Stimulated activated CD8-positive, alpha-beta memory T cell treated with anti-CD3 and anti-CD28 coated beads, Interleukin-12 subunit alpha, Interleukin-12 subunit beta, amount 100 ng/mL, for 24 hours (primary cell): Measurements from ENCODE around the gene ANKRD23.

Experiments used
- DNase-seq: peaks from one replicate; pipeline ENCODE4 v3.0.0-alpha.2; 2020; ENCODE audit errors: extremely low read depth

The ANKRD23 gene

DNA sequence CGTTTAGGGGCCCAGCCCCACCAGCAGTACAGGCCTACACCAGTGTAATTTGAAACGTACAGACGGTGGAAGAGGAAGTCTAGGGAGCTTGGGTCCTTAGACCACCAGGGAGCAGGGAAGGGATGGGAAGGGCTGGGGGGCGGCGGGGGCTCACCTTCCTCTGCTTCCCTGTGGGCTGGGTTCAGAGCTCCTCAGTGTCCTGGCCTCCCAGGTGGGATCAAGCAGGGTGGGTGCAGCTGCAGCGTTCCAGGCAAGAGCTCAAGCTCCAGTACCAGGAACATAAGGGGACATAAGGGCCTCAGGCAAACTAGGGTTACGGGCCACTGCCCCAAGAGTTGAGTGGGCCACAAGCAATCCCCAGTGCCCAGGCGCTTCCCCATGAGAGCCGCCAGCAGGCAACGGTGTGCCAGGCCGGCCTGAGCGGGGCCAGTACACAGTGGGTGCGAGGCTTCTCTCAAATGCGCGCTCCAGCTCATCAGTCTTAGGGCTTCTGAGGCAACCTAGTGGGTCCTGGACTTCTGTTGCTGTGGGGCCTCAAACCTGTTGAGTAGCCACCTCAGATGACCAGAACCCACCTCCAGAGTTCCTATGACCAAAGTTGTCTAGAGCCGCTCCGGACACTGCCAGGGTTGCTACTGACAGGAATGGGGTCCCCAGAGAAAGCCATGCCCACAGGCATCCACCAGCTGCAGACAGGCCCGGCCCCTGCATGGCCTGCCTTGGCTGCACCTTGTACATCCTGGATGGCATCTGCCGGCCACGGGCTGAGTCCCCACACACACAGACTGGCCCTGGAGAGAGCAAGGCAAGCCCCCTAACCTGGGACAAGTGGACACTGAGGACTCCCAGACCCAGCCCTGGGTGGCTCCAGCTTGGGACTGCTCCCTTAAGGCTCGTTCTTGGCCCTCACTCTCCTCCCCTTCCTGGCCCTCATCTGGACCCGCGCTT is 5.2 kb downstream of the ANKRD23 start:
- DNase-seq = no peak

DNA sequence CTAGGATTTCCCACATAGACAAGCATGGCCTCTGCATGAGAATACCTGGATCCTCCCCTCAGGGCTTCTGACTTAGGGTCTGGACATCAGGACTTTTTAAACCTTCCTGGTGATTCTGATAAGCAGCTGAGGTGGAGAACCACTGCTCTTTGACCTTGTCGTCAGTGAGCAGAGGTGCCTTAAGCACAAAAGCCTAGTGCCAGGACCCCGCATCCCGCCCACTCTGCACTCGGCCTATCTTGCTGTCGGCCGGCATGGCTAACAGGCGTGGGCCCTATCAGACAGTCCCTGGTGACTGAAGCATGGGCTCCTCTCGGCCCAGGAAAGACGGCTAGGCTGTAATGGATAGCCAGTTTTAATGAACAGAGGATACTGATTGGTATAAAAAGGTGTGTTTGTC is 6.2 kb downstream of the ANKRD23 start:
- no peak for DNase-seq

DNA sequence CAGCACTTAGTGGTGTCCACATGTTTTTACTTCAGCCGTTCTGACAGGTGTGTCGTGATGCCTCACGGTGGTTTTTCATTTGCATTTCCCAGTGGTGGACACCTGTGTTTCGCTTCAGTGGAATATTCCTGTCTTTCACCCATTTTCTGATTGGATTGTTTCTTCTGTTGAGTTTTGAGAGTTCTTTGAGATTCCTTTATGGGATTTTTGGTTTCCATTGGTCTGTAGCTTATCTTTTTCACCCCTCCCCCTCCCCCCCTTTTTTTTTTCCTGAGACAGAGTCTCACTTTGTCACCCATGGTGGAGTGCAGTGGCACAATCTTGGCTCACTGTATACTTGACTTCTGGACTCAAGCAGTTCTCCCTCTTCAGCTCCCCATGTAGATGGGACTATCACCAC is 8.0 kb downstream of the ANKRD23 start:
- DNase-seq = no peak

DNA sequence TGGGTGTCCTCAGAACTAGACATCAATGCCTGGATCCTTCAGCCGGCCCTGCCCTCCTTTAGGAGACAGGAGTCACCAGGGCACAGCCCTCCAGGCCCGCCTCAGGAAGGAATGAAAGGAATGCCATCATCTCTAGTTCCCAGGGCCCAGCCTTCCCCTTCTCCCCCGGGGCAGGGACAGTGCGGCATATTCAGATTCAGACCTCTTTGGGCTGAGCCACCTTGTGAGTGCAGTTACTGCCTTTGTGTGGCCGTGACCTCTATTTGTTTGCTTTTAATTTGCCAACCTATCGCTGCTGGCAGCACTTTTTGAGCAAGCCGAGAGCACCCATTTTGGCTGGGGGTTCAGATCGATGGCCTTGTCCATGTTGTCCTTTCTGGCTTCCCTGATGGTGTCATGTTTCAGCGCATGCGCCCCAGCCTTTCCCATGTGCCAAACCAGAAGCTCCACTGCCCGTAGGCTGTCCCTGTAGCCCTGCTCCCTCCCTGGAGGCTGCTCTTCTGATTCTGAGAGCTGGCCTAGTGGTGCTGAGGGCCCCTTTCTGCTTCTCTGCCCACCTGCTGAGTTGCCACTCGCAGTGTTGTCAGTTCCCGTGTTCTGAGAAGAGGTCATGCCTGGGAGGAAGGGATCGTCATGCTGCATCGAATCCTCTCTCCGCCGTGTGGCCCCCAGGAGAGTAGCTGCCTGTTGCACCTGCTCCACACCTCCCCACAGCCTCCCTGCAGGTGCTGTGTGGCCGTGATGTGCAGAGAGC is 10.9 kb downstream of the ANKRD23 start:
- no peak for DNase-seq

DNA sequence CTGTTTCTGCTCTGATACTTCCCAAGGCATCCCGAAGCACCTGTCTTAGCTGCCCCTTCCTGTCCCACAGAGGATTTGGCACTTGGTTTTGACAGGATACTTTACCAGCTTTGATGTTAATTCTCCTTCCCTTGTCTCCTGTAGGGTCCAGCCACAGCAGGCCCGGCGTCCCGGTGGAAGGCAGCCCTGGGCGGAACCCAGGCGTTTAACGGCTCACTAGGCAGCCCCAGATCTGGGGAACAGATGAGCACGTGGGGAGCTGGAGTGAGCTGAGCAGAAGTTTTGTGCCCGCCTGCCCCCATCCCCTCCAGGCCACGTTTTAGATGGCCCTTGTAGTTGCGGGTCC is 11.4 kb downstream of the ANKRD23 start:
- no peak for DNase-seq

DNA sequence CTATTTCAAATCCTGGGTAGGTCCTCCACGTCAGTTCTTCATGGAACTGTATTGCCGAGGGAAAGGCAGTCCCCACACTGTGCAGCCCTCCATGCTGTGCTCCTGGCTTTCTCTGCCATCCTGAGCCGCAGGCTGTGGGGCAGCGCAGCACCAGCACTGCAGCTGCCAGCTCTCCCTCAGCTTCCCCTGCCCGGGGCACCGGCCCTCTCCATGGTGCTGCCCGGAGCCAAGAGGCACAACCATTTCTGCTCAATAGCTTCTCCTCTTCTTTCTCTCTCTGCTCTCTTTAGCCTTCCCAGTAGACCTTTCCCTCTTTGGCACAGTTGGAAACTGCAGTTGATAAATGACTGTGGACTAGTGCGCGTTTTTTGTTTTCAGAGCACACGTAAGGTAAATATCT is 12.1 kb downstream of the ANKRD23 start:
- DNase-seq = no peak

DNA sequence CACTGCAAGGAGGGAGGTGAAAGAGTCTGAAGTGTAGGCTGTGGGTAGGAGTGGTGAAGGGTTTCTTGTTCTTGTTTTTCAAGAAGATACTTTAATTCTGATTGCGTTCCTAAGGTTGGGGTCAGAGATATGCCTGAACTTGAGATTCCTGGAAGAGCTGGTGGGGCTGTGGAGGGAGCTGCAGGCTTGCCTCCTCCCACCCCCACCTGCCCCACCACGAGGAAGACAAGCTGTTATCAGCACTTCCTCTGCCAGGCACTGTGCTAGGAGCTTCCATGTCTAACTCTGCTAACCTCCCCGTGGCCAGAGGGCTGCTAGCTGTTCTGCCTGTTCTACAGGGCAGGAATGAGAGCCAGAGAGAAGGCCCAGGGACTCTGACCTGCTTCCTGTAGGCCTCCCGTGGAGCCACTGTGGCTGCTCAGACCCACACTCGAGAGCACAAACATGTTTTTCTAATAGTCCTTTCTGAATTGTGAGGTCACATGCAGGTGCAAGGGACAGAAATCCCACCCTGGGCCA is 13.7 kb downstream of the ANKRD23 start:
- no peak for DNase-seq

DNA sequence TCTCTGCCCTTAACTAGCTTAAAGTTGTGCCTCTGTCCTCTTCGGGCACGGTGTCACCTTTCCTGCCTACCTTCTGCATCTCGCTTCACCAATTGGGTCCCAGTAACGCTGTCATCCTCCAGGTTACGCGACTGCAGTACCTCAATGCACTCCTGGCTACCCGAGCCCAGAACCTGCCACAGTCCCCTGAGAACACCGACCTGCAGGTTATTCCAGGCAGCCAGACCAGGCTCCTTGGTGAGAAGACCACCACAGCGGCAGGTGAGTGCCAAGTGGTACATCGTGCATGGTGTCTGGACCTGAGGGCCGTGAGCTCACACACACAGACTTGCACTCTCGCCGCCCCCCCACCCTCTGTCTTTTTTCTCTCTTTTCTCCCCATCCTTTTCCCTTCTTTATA is 14.9 kb downstream of the ANKRD23 start:
- DNase-seq = no peak

DNA sequence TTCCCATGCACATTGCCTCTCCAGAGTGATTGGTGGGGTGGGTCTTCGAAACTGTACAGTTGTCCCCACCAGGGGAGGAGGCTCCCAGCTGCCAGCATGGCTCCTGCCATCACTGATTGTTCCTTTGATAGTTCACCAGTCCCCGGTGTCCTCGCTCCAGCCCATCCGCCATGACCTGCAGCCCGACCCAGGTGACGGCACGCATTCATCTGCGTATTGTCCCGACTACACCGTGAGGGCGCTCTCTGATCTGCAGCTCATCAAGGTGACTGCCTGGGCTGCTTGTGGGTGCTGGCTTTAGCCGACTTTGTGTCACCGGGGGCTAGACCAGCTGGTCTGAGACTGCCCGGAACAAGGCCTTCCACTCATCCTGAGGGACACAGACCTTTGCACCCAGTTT is 15.4 kb downstream of the ANKRD23 start:
- DNase-seq = no peak

DNA sequence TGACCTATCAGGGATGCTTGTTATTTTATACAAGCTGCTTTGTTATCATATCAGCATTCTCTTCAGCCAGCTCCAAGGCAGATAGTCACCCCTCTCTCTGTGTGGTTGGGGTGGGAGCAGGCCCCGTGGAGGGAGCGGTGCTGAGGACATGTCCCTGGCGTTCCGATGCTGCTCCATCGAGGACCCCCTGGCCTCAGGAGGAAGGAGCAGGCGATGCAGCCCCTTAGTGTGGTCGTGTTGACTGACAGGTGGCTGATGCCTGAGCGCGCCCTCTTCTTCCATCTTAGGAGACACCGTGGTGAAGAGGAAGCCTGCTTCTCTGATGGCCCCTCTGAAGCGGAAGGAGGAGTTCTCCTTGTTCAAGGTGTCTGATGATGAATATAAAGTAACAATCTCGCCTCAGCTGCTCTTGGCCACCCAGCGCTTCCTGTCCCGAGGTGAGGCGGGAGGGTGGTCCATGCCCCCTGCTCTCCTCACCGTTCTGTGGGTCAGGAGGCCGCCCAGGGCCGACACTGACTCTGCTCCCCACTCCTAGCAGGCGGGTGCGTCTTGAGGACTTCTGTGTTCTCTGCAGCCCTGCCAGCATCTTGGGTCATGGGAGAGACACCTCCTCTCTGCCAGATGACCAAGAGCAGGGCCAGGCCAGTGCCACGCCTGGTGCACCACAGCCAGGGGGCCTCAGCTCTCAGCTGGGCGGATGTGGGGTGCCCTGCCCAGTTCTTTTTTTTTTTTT is 17.1 kb downstream of the ANKRD23 start:
- DNase-seq = no peak

DNA sequence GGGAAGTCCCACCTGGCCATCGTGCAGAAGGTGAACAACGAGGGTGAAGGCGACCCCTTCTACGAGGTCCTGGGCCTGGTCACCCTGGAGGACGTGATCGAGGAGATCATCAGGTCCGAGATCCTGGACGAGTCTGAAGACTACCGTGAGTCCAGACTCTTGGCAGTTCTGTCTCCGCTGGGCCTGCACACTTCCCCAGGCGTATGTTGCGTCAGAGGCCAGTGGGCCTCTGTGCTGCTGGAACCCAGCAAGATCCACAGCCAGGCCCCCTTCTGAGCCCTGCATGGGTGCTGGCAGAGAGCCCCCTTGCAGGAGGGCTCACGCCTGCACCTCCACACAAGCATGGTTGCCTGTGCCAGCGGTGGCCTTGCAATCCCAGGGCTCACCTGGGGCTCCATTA is 18.8 kb downstream of the ANKRD23 start:
- no peak for DNase-seq

DNA sequence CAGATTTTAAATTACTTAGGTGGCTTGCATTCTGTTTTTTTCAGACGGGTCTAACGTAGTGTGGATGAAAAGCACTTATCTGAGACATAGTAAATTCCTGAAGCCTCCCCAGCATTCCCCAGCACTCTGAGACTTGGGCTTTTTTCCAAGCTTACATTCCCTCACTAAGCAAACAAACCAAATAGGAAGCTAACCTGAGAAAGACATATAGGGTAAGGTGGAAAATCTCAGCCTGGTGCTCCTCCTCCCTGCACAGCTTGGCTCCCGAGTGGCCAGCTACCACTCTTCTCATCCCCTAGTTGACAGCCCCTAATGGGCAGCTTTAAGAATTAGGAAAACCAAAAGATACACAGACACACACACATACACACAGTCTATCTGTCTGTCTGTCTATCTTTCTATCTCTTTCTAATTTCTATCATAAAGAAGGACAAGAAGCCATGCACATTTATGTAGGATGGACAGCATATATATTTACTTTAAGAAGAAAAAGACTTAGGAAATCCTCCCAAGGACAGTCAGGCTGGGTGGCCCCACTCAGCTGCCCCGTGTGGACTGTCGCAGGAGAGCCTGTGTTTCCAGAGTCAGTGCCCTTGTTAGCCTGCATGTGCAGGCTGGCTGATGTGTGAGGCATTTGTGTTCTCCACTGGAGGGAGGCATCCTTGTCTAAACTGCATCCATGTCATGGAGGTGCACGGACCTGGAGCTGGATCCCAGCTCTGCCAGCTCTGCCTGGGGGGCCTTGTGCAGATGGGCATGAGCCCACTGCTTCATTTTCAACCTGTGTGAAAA is 19.5 kb downstream of the ANKRD23 start:
- no peak for DNase-seq

DNA sequence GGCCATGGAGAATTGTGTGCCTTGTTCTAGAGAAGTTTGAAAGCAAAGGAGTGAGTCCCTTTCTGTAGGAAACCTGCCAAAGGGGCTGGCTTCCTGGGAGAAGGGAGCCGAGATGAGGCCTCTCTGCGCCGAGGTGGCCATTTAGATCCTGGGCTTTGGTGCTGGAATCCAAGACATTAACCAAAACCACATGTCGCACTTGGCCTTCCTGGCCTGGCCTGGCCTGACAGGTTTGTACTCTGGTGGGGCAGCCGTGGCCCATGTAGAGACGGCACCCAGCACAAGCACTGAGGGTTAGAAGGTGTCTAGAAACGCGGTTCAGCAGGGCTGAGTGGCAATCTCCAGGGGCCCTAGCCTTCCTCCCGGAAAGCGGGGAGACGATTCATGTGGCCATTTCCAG is 20.6 kb downstream of the ANKRD23 start:
- DNase-seq = no peak

DNA sequence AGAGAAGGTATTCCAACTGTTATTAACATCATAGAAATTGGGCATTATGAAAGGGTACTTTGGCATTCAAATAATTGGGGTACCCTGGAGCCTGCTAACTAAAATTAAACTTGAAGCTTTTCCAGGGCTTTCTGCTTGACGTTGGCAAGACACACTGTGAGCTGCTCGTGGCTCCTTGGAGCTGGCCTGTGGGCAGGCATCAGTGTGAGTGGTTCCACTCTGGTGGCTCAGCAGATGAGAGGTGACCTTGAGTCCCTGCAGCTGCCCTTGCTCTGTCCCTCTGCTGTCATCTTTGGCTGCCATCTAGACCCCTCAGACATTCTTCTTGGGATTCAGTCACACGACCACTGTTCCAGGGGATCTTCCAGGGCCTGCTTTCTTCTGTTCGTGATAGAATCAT is 21.0 kb downstream of the ANKRD23 start:
- no peak for DNase-seq

DNA sequence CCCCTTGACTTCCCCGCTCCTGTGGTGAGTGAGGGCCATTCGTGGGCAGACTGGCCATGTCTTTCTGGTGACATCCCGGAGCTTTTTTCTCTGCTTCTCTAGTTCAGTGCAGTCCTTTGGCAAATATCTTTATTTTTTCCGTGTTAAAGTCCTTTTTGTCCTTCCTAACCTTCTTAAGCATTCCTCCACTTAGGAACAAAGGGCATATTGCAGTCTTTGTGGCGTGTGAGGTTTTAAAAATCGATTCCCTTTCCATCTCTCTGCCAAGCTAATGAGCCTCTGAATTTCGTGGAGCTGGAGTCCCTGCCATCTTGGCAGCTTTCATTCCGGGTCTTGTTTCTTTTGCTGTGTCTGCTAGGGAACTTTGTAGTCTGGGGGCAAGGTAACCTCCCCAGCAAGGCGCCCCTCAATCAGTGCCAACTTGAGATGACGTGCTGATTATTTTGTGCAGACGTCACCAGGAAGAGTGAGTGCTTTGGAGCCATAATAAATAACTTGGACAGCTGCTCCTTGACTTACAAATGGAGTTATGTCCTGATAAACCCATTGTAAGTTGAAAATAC is 22.6 kb downstream of the ANKRD23 start:
- DNase-seq = no peak

DNA sequence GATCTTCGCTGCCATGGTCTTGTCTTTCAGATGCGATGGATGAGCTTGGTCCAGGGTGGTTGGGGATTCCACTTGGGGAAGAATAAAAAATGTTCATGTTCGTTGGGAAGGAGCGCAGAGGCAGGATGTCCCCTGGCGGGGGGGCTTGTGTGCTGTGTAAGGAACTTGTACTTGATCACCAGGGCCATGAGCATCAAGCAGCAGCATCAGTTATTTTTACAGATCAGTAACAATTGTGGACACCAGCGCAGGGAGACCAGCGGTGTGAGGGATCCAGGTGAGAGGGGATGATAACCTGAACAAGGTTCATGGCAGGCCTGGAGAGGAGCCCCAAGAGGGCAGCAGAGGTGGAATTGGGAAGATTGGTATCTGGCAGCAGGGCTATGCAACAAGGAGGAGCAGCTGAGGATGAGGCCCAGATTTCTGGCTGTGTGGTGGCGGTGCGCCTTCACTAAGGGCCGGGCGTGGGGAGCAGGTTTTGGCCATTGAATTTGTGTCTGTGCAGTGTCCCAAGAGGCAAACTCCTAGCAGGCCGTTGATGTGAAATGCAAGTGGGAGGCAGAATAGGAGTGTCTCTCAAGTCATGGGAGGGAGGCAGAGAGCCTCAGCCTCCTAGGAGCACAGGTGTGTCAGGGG is 23.8 kb downstream of the ANKRD23 start:
- DNase-seq = no peak

DNA sequence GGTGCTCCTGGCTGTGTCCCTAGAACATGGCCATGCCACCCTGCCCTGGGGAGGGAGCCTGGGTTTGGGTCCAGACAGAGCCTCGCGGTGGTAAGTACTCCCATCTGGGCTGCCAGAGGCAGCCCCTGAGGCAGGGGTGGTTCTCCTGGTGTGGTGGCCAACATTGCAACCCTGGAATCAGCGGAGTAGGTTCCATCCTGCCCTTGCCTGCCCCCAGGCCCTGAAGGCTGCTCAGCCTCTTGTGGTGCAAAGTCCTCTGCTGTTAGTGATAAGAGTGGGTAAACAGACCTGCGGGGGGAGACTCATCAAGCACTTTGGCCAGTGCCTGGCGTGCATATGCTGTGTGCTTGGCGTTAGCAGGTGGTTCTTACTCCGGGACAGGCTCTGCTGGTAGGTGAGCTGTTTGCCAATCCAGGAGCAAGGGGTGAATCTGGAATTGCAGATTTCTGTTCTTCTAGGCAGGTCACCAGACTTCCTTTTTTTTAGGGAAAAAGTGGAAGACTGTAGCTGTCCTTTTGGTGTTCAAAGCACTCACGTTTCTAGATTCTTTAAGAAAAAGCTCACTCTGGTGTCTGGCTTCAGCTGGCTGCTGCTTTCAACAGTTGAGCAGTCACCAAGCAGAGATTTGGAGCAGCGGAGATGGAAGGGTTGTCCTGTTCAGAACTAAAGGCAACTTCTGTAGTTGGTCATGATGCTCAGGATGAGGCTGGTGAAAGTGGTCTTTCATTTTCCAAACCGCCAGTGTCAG is 24.5 kb downstream of the ANKRD23 start:
- DNase-seq = no peak

DNA sequence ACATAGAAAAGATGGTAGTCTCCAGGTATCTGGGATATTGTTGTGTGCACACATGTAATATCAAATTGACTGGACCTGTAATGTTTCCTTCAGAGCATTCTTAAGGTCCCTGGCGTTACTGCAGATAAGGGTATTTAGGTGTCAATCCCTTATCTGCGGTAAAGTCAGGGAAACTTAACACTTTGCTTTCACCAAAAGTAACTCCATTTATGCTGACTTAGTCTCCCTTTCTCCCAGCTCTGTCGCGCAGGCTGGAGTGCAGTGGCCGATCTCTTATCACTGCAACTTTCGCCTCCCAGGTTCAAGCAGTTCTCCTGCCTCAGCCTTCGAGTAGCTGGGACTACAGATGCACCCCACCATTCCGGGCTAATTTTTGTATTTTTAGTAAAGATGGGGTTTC is 25.9 kb downstream of the ANKRD23 start:
- DNase-seq = no peak

DNA sequence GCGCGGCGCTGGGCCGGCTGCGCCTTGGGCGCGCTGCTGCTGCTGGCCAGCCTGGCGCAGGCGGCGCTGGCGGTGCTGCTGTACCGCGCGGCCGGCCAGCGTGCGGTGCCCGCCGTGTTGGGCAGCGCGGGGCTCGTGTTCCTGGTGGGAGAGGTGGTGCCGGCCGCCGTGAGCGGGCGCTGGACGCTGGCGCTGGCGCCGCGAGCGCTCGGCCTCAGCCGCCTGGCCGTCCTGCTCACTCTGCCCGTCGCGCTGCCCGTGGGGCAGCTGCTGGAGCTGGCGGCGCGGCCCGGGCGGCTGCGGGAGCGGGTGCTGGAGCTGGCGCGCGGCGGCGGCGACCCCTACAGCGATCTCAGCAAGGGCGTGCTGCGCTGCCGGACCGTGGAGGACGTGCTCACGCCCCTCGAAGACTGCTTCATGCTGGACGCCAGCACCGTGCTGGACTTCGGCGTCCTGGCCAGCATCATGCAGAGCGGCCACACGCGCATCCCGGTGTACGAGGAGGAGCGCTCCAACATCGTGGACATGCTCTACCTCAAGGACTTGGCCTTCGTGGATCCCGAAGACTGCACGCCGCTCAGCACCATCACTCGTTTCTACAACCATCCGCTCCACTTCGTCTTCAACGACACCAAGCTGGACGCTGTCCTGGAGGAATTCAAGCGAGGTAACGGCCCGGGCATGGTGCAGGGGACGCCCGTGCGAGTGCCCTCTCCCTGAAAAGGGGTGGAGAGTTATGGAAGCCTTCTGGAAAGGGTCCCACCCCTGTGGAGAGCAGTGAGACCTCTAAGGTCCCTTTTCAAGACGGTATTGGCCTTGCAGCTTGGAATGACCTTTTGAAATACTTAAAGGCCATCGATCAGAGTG is 26.8 kb downstream of the ANKRD23 start:
- no peak for DNase-seq
